Measurements from ENCODE around the gene NUP107.

Gene NUP107

DNA sequence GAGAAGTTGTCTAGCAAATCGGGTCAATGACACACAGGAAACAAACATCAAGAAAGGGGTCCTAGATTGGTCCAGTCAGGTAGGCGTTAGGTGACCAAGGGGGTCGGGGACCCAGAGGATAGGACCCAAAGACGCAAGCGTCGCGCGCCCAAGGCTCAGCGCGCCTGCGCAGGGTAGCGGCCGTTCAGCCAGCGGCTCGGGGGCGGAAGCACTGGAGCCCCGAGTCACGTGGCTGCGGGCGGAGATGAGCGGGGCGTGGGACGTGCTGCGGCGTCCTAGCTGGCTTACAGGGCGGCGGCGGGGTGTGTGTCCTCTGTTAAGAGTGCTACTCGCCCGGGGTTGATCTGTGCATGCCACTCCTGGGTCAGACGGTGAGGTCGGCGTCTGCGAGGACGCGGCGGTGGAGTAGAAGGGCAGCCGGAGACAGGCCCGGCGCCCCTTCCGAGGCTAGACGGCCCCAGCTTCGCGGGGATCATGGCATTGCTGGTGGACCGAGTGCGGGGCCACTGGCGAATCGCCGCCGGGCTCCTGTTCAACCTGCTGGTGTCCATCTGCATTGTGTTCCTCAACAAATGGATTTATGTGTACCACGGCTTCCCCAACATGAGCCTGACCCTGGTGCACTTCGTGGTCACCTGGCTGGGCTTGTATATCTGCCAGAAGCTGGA lies 59.3 kb downstream of the NUP107 start, which contains the start of gene SLC35E3:
Gene SLC35E3, plus strand, starts transcription at position 273 of the 668 bp plus-strand sequence. Its CDS starts 202 bp downstream, at position 475.
- peak; percentile 98 for DNase-seq (ENCODE audit: extremely low spot score)
- TF ChIP-seq, protein P1, sequence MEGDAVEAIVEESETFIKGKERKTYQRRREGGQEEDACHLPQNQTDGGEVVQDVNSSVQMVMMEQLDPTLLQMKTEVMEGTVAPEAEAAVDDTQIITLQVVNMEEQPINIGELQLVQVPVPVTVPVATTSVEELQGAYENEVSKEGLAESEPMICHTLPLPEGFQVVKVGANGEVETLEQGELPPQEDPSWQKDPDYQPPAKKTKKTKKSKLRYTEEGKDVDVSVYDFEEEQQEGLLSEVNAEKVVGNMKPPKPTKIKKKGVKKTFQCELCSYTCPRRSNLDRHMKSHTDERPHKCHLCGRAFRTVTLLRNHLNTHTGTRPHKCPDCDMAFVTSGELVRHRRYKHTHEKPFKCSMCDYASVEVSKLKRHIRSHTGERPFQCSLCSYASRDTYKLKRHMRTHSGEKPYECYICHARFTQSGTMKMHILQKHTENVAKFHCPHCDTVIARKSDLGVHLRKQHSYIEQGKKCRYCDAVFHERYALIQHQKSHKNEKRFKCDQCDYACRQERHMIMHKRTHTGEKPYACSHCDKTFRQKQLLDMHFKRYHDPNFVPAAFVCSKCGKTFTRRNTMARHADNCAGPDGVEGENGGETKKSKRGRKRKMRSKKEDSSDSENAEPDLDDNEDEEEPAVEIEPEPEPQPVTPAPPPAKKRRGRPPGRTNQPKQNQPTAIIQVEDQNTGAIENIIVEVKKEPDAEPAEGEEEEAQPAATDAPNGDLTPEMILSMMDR (IDR thresholded peaks at IDR 0.05; ENCODE audit: control extremely low read depth, extremely low read depth, low read depth, missing control alignments): no peak
- ChIA-PET CTCF (interaction anchor here (1.0 to 2.1 kb wide), 6 partner anchors 10 to 523 kb away, joined by 3 to 6 read pairs (median 3); partner anchors contain the start of gene MDM2), POLR2A (interaction anchor here (0.6 to 2.1 kb wide), 3 partner anchors 21 to 372 kb away, joined by 4 to 19 read pairs (median 7); partner anchors contain the start of gene MDM2)

DNA sequence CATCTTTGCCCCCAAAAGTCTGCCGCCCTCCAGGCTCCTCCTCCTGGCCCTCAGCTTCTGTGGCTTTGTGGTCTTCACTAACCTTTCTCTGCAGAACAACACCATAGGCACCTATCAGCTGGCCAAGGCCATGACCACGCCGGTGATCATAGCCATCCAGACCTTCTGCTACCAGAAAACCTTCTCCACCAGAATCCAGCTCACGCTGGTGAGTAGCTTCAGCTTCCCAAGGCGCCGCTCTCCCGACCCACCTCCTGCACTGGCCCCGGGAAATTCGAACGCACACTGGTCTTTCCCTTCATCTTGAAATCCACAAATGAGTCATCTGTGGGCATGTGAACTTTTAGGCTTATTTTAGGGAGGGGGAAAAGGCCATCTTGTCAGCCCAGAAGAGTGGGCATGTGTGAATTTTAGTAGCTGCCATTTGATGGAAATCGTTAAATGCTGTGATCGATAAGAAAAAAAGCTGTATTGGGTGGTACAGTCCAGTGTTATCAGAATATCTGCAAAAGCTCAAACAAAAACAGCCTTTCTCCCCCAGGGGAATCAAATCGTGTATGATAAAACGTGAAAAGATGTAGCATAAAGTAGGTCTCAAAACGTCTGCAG lies 59.9 kb downstream of the NUP107 start:
- TF ChIP-seq, protein P1 (IDR thresholded peaks at IDR 0.05; ENCODE audit: control extremely low read depth, extremely low read depth, low read depth, missing control alignments): no peak
- DNase-seq (ENCODE audit: extremely low spot score): peak; percentile 52
- ChIA-PET CTCF (interaction anchor here (1.0 to 2.1 kb wide), 5 partner anchors 11 to 524 kb away, joined by 3 to 6 read pairs (median 3); partner anchors contain the start of gene MDM2), POLR2A (interaction anchor here (0.6 to 2.1 kb wide), 3 partner anchors 20 to 372 kb away, joined by 4 to 19 read pairs (median 7); partner anchors contain the start of gene MDM2)

DNA sequence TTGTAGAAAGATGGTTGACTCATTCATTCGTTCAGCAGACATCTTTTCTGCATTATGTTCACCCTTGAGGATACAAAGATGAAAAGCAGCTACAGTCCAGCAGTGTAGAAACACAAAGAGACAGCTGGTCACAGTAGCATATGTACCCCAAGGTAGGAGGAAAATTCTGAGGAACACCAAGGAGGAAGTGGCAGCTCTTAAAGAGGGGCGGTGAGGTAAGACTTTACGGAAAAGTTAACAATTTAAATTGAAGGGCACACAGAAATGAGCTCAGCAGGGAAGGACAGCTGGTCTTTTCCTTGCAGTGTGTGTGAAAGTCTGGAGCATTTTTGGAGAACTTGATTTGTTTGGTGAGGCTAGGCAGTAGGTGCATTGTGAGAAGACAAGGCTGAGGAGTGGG lies 62.7 kb downstream of the NUP107 start:
- ChIA-PET POLR2A (interaction anchor here (0.6 kb wide), 1 partner anchor 806 kb away, joined by 5 read pairs; no protein-coding TSS in a partner anchor), CTCF (interaction anchor here (1.0 kb wide), 1 partner anchor 11 kb away, joined by 3 read pairs; no protein-coding TSS in a partner anchor)
- TF ChIP-seq, protein P1 (IDR thresholded peaks at IDR 0.05; ENCODE audit: control extremely low read depth, extremely low read depth, low read depth, missing control alignments): no peak
- DNase-seq (ENCODE audit: extremely low spot score): no peak

DNA sequence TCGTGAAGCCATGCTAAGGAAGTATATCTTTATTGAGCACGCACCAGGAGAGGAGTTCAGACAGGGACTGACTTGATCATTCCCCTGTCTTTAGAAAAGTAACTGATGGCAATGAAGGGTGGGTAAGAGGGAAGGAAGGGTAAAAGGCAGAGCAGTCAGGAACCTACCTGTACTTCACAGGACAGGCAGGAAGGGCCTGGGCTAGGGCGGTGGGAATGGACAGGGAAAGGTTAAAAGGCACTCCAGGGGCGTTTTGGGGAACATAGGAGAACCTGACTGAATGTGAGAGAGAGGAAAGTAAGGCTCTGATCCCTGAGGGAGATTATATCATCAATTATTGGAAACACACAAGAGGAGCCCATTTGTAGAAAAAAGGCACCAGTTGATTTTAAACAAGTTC lies 63.1 kb downstream of the NUP107 start:
- TF ChIP-seq, protein P1 (IDR thresholded peaks at IDR 0.05; ENCODE audit: control extremely low read depth, extremely low read depth, low read depth, missing control alignments): no peak
- POLR2A ChIA-PET: interaction anchor here (0.6 kb wide), 1 partner anchor 806 kb away, joined by 5 read pairs; no protein-coding TSS in a partner anchor
- DNase-seq (ENCODE audit: extremely low spot score): no peak
- CTCF ChIA-PET: interaction anchor here (1.0 kb wide), 1 partner anchor 11 kb away, joined by 3 read pairs; no protein-coding TSS in a partner anchor

DNA sequence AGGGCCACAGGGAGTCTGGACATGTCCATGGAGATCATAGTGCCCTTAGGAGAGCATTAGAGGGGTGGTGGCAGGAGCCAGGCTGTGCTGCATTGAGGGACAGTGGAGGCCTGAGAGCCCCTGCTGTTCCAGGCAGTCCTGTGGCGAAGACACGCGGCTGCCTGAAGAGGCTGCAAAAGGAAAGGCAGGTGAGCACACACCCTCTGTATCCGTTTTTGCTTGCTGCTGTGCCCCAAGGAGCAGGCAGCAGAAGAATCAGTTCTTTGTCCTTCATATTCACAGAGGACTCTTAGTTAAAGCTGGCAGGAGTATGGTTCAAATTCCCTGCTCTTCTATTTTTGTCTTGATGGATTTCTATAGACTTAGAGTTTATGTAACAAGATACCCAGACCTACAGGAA lies 63.7 kb downstream of the NUP107 start:
- TF ChIP-seq, protein P1 (IDR thresholded peaks at IDR 0.05; ENCODE audit: control extremely low read depth, extremely low read depth, low read depth, missing control alignments): no peak
- ChIA-PET CTCF (no interaction called here), POLR2A (no interaction called here)
- no peak for DNase-seq (ENCODE audit: extremely low spot score)

DNA sequence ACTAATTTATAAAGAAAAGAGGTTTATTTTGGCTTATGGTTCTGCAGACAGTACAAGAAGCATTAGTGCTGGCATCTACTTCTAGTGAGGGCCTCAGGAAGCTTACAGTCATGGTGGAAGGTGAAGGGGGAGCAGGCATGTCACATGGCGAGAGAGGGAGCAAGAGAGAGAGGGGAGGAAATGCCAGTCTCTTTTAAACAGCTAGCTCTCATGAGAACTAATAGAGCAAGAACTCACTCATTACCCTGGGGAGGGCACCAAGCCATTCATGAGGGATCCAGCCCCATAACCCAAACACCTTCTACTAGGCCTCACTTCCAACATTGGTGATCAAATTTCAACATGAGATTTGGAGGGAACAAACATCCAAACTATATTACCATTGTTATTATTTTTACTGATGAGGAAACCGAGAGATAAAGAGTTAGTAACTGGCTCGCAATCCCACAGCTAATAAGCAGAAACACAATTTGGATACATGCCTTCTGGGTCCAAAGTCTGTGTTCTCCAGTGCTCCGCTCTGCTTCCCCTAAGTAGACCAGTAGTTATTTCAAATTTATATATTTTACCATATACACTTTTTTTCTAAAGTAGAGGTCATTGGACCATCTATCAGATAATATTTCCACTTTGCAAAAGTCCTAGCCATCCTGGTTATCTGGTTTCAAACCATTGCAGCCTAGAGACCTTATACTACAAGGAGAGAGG lies 68.9 kb downstream of the NUP107 start:
- DNase-seq (ENCODE audit: extremely low spot score): no peak
- TF ChIP-seq, protein P1 (IDR thresholded peaks at IDR 0.05; ENCODE audit: control extremely low read depth, extremely low read depth, low read depth, missing control alignments): no peak
- CTCF ChIA-PET: no interaction called here
- POLR2A ChIA-PET: no interaction called here

Measured in GM10248 (cell line).